SK-N-SH treated with all-trans-retinoic acid at 6 μM for 48 hours (cell line): ENCODE measurements around the gene TNFSF11.

ENCODE experiments used
- CSDC2 ChIP-seq: fragments of 250-450 bp; sonication (Bioruptor Pico); IDR thresholded peaks from 2 replicates; pipeline ENCODE4 v1.5.0; 2020; ENCODE audit warnings: mild to moderate bottlenecking, moderate library complexity
- ESRRG ChIP-seq: fragments of 250-450 bp; sonication (Bioruptor Pico); IDR thresholded peaks from 2 replicates; pipeline ENCODE4 v1.6.1; 2021; ENCODE audit warnings: mild to moderate bottlenecking
- GLIS3 ChIP-seq: fragments of 250-450 bp; sonication (Bioruptor Pico); IDR thresholded peaks from 2 replicates; pipeline ENCODE4 v1.5.0; 2020; ENCODE audit warnings: mild to moderate bottlenecking, moderate library complexity
- OSR1 ChIP-seq: fragments of 250-450 bp; sonication (Bioruptor Pico); IDR thresholded peaks from 2 replicates; pipeline ENCODE4 v1.8.0; 2022; ENCODE audit warnings: moderate library complexity, mild to moderate bottlenecking, inconsistent platforms
- ZFP3 ChIP-seq: fragments of 250-450 bp; sonication (Bioruptor Pico); IDR thresholded peaks from 2 replicates; pipeline ENCODE4 v1.5.0; 2020; ENCODE audit warnings: mild to moderate bottlenecking, moderate library complexity
- ZNF70 ChIP-seq: fragments of 450-650 bp; formaldehyde crosslinking; IDR thresholded peaks from 2 replicates; pipeline ENCODE4 v1.5.0; 2020; ENCODE audit warnings: mild to moderate bottlenecking, moderate library complexity

- TF ChIP-seq ZFP3 (CRISPR knock-in tag) (no peak), GLIS3 (no peak), ZNF70 (CRISPR knock-in tag) (no peak), CSDC2 (CRISPR knock-in tag) (no peak), ESRRG (no peak), OSR1 (no peak)
These were observed 57.2 kb downstream of the TNFSF11 start for GRCh38 chr13:42631181-42631580.
